A673 (cell line): ENCODE results near the gene METTL24. TPM values are rescaled to one million over a fixed set of nuclear protein-coding genes. Genes with fewer than 3 reads are reported as not detected.

Experiments
- BruUV-seq: library from RNA; stranded (reverse); fragments of 400-500 nt; replicated peaks from 2 replicates; lab custom pipeline; 2021; lab: Mats Ljungman, UMichigan
- CTCF ChIA-PET: fragments of 300-600 bp; sonication (Branson Sonifier 250); formaldehyde crosslinking; loops from one replicate; lab custom pipeline; 2022; ENCODE audit warnings: antibody characterized with exemption; lab: Charles Lee
- POLR2A ChIA-PET: fragments of 300-600 bp; sonication (Branson Sonifier 250); formaldehyde crosslinking; loops from one replicate; lab custom pipeline; 2022; ENCODE audit warnings: antibody characterized with exemption; ENCODE audit not compliant: low non-redundant PET; lab: Charles Lee
- DNase-seq: peaks from one replicate; pipeline ENCODE4 v3.0.0-alpha.2; 2015; ENCODE audit warnings: low spot score
- H3K27ac ChIP-seq: fragments of 200-600 bp; sonication (generic); 2 replicates; pipeline ENCODE4 v1.5.1; 2016; ENCODE audit warnings: mixed run types, low read depth, mild to moderate bottlenecking, mixed read lengths, antibody characterized with exemption, low read length; ENCODE audit not compliant: poor library complexity, severe bottlenecking
- H3K27me3 ChIP-seq: fragments of 200-600 bp; sonication (generic); replicated peaks from 2 replicates; pipeline ENCODE4 v1.6.1; 2017; ENCODE audit warnings: mixed run types, low read depth, mild to moderate bottlenecking, mixed read lengths, antibody characterized with exemption, low read length; ENCODE audit not compliant: insufficient read depth, poor library complexity
- H3K36me3 ChIP-seq: fragments of 200-600 bp; sonication (generic); 2 replicates; pipeline ENCODE4 v1.6.1; 2016; ENCODE audit warnings: mixed run types, mild to moderate bottlenecking, mixed read lengths, antibody characterized with exemption, low read length; ENCODE audit not compliant: insufficient read depth, poor library complexity, severe bottlenecking
- H3K4me1 ChIP-seq: fragments of 200-600 bp; sonication (generic); 2 replicates; pipeline ENCODE4 v1.6.1; 2017; ENCODE audit warnings: mixed run types, mild to moderate bottlenecking, mixed read lengths, antibody characterized with exemption, low read length; ENCODE audit not compliant: insufficient read depth, poor library complexity, severe bottlenecking
- H3K4me3 ChIP-seq: fragments of 200-600 bp; sonication (generic); 2 replicates; pipeline ENCODE4 v1.5.1; 2016; ENCODE audit warnings: low read depth, mixed run types, mild to moderate bottlenecking, mixed read lengths, low read length; ENCODE audit not compliant: poor library complexity, severe bottlenecking
- H3K9me3 ChIP-seq: fragments of 200-600 bp; sonication (generic); 2 replicates; pipeline ENCODE4 v1.6.1; 2016; ENCODE audit warnings: mixed run types, low read depth, mild to moderate bottlenecking, mixed read lengths, antibody characterized with exemption, low read length; ENCODE audit not compliant: poor library complexity, severe bottlenecking
- EZH2 ChIP-seq: fragments of 200-600 bp; sonication (generic); IDR thresholded peaks from 2 replicates; pipeline ENCODE4 v1.6.1; 2017; ENCODE audit warnings: borderline replicate concordance, low read depth, mild to moderate bottlenecking, mixed read lengths, antibody characterized with exemption, low read length; ENCODE audit not compliant: poor library complexity, severe bottlenecking
- intact Hi-C: fragments of 100-400 bp; cut with micrococcal nuclease; formaldehyde crosslinking; loops from one replicate; pipeline ENCODE4 v1.10.0; 2022; ENCODE audit not compliant: unreplicated experiment
- total RNA-seq: library from RNA; stranded (reverse); gene quantifications from 2 replicates; pipeline ENCODE4 v1.2.3, GENCODE V29; 2021
- TF ChIP-seq, protein P1 (sequence below): fragments of 300-800, 200-600 bp; sonication (generic); conservative IDR thresholded peaks from 2 replicates; pipeline ENCODE4 v1.5.1; 2017; ENCODE audit warnings: low read depth, mild to moderate bottlenecking, antibody characterized with exemption, low read length, moderate library complexity, mixed read lengths

The METTL24 gene
- total RNA-seq, 1 experiment from 2014 or later = 6.4 TPM

DNA sequence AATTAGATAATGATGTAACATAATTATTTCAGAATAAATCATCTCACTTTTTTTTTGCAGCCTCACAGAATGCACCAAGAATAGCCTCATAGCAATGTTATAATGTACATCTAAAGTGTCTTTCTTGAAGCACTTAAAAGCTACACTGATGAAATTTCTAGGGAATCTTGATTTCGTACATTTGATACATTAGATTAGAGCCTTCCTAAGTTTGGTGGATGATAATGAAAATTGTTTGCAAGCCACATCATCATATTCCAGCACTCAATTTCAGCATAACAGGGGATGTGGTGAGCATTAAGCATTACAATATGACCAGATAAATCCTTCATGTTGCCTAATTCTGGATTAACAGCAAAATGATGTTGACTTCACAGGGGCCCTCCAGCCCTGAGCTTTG, 9.7 kb upstream of the METTL24 start:
- Histone ChIP-seq H3K36me3 (no peaks in the 10 kb centered on the region), H3K27me3 (no peaks in the 10 kb centered on the region), H3K4me1 (peaks cover 41% of the 10 kb centered on the region), H3K9me3 (no peaks in the 10 kb centered on the region), H3K4me3 (no peak overlapping the region), H3K27ac (peak overlapping the region; percentile 32)
- DNase-seq = no peak
- CTCF ChIA-PET = no interaction called here
- POLR2A ChIA-PET = no interaction called here
- TF ChIP-seq EZH2 = no peak
- TF ChIP-seq, protein P1, sequence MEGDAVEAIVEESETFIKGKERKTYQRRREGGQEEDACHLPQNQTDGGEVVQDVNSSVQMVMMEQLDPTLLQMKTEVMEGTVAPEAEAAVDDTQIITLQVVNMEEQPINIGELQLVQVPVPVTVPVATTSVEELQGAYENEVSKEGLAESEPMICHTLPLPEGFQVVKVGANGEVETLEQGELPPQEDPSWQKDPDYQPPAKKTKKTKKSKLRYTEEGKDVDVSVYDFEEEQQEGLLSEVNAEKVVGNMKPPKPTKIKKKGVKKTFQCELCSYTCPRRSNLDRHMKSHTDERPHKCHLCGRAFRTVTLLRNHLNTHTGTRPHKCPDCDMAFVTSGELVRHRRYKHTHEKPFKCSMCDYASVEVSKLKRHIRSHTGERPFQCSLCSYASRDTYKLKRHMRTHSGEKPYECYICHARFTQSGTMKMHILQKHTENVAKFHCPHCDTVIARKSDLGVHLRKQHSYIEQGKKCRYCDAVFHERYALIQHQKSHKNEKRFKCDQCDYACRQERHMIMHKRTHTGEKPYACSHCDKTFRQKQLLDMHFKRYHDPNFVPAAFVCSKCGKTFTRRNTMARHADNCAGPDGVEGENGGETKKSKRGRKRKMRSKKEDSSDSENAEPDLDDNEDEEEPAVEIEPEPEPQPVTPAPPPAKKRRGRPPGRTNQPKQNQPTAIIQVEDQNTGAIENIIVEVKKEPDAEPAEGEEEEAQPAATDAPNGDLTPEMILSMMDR = no peak
- intact Hi-C loops = no loop called here
- no TSS peak for BruUV-seq

DNA sequence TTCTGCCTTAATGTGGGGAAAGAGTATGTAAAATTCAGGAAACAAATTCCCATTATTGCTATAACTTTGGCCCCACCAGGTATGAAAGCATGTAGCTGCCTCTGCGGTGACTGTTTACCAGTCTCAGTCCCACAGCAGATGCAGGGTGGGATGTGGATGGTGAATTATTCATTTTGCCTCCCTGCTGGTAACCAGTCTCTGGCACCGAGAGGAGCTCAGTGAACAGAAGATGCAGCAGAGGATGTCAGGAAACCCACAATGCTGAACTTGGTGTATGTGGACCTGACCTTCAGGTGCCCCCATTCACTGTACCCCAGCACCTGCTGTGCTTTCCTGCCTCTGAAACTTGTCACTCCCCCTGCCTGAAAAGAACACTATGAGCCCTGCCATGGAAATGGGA, 8.8 kb upstream of the METTL24 start:
- BruUV-seq = no TSS peak
- ChIA-PET CTCF (interaction anchor here (0.6 kb wide), 1 partner anchor 1385 kb away, joined by 3 read pairs; no protein-coding TSS in a partner anchor), POLR2A (no interaction called here)
- intact Hi-C loops = no loop called here
- TF ChIP-seq, protein P1 = no peak
- no peak for TF ChIP-seq EZH2
- Histone ChIP-seq H3K4me3 (no peak overlapping the region), H3K4me1 (peaks cover 41% of the 10 kb centered on the region), H3K36me3 (no peaks in the 10 kb centered on the region), H3K27me3 (no peaks in the 10 kb centered on the region), H3K9me3 (no peaks in the 10 kb centered on the region), H3K27ac (no peak overlapping the region)
- peak; percentile 50 for DNase-seq

DNA sequence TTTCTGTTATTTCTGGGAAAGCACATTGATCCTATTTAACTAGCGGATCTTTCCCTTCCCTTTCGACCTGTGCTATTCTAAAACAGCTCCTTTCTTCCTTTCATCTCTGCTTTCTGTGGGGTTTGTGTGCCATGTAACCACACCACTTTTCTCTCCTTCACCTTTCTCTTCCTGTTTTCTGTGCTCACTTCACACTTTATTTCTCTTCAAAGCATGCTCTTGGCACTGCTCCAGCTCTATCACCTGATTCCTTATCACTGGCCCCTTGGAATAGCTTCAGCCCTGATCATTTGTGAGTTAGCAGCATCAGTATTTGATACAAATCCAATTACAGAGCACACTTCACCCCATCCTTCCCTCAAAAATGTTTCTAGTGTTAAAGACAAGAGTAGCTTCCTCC, 8.1 kb upstream of the METTL24 start:
- DNase-seq = no peak
- no peak for TF ChIP-seq EZH2
- TF ChIP-seq, protein P1 = no peak
- no peaks in the 10 kb centered on the region for H3K36me3 ChIP-seq
- H3K27ac ChIP-seq = no peak overlapping the region
- ChIA-PET CTCF (no interaction called here), POLR2A (no interaction called here)
- intact Hi-C loops = no loop called here
- H3K4me1 ChIP-seq = peaks cover 41% of the 10 kb centered on the region
- no peak overlapping the region for H3K4me3 ChIP-seq
- H3K27me3 ChIP-seq = no peaks in the 10 kb centered on the region
- no peaks in the 10 kb centered on the region for H3K9me3 ChIP-seq
- no TSS peak for BruUV-seq
